SU-DHL-6 (cell line): ENCODE measurements around the gene ATXN7L1.

Experiments used
- H2AFZ ChIP-seq: fragments of 200-600 bp; sonication (generic); 2 replicates; pipeline ENCODE4 v1.6.1; 2014; ENCODE audit warnings: low read depth, mild to moderate bottlenecking, moderate library complexity, mixed read lengths, antibody characterized with exemption, low read length; ENCODE audit not compliant: severe bottlenecking
- H3F3A ChIP-seq: fragments of 200-600 bp; shearing (Covaris generic); 2 replicates; pipeline ENCODE4 v1.6.0; 2016; ENCODE audit warnings: antibody characterized with exemption, mild to moderate bottlenecking; ENCODE audit not compliant: insufficient read depth
- H3K27ac ChIP-seq: fragments of 200-600 bp; sonication (generic); 2 replicates; pipeline ENCODE4 v1.5.1; 2016; ENCODE audit warnings: low read depth, mild to moderate bottlenecking, low read length, moderate library complexity, mixed read lengths
- H3K27me3 ChIP-seq: fragments of 200-600 bp; sonication (generic), shearing (Covaris generic); 2 replicates; pipeline ENCODE4 v1.6.0; 2014; ENCODE audit warnings: mild to moderate bottlenecking, low read length
- H3K36me3 ChIP-seq: fragments of 200-600 bp; sonication (generic); 2 replicates; pipeline ENCODE4 v1.6.1; 2014; ENCODE audit warnings: mild to moderate bottlenecking, low read length, mixed read lengths
- H3K4me2 ChIP-seq: fragments of 300-600, 200-600 bp; shearing (Covaris generic), sonication (generic); 2 replicates; pipeline ENCODE4 v1.6.0; 2014; ENCODE audit warnings: low read length, low read depth, mild to moderate bottlenecking; ENCODE audit not compliant: poor library complexity, severe bottlenecking
- H3K4me3 ChIP-seq: fragments of 200-600 bp; sonication (generic); 2 replicates; pipeline ENCODE4 v1.5.1; 2014; ENCODE audit warnings: antibody characterized with exemption, low read length, mild to moderate bottlenecking, mixed read lengths; ENCODE audit not compliant: insufficient read depth, poor library complexity, severe bottlenecking
- H3K79me2 ChIP-seq: fragments of 200-600 bp; sonication (generic); 2 replicates; pipeline ENCODE4 v1.6.1; 2014; ENCODE audit warnings: mild to moderate bottlenecking, low read length, moderate library complexity; ENCODE audit not compliant: insufficient read depth
- H3K9ac ChIP-seq: fragments of 200-600 bp; sonication (generic); 2 replicates; pipeline ENCODE4 v1.7.0; 2014; ENCODE audit warnings: mild to moderate bottlenecking, low read length
- H3K9me2 ChIP-seq: fragments of 200-600 bp; sonication (generic); replicated peaks from 2 replicates; pipeline ENCODE4 v1.6.1; 2014; ENCODE audit warnings: low read length; ENCODE audit not compliant: insufficient read depth
- H3K9me3 ChIP-seq: fragments of 200-600 bp; sonication (generic); 2 replicates; pipeline ENCODE4 v1.6.1; 2014; ENCODE audit warnings: low read length, mixed read lengths; ENCODE audit not compliant: insufficient read depth
- H4K20me1 ChIP-seq: fragments of 200-600 bp; sonication (generic); 2 replicates; pipeline ENCODE4 v1.6.1; 2014; ENCODE audit warnings: low read depth, mild to moderate bottlenecking, antibody characterized with exemption, low read length, moderate library complexity, mixed read lengths
- EZH2phosphoT487 ChIP-seq: fragments of 200-600 bp; sonication (generic), shearing (Covaris generic); conservative IDR thresholded peaks from 2 replicates; pipeline ENCODE4 v1.6.1; 2018; ENCODE audit warnings: mild to moderate bottlenecking, antibody characterized with exemption, low read length, moderate library complexity, mixed read lengths
- TF ChIP-seq, protein P1 (sequence below): fragments of 200-600 bp; sonication (generic); IDR thresholded peaks from one replicate; pipeline ENCODE4 v1.5.1; 2017; ENCODE audit warnings: antibody characterized with exemption, mild to moderate bottlenecking, low read length, moderate library complexity; ENCODE audit not compliant: insufficient read depth, poor library complexity, severe bottlenecking

The ATXN7L1 gene

DNA sequence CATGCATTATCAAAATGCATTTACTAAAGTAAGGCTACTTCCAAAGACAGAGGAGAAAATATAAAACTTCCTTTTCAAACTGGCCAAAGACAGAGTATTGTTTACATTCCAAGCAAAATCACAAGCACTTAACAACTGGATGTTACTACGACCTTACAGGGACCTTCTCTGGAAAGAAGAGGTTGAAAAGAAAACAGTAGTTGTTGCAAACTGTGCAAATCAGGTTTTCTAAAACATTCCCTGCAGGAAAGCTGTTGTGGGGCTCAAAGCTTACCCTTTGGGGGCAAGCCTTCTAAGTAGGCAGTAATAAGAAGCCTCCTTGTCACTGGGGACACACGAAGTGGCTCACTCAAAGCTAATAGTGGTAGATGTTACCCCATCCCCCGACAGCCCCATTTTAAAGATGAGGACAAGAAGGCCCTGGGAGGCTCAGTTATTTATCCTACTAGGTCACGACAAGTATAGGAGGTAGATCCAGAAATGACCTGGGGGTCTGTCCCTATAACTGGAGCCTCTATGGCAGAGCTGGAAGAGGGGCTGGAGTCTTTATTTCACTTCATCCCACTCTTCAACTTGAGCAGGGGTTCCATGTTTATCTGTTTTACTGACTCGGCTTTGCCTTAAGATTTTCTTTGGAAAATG lies 46.6 kb downstream of the ATXN7L1 start:
- TF ChIP-seq, protein P1, sequence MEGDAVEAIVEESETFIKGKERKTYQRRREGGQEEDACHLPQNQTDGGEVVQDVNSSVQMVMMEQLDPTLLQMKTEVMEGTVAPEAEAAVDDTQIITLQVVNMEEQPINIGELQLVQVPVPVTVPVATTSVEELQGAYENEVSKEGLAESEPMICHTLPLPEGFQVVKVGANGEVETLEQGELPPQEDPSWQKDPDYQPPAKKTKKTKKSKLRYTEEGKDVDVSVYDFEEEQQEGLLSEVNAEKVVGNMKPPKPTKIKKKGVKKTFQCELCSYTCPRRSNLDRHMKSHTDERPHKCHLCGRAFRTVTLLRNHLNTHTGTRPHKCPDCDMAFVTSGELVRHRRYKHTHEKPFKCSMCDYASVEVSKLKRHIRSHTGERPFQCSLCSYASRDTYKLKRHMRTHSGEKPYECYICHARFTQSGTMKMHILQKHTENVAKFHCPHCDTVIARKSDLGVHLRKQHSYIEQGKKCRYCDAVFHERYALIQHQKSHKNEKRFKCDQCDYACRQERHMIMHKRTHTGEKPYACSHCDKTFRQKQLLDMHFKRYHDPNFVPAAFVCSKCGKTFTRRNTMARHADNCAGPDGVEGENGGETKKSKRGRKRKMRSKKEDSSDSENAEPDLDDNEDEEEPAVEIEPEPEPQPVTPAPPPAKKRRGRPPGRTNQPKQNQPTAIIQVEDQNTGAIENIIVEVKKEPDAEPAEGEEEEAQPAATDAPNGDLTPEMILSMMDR = no peak
- no peak for TF ChIP-seq EZH2phosphoT487
- Histone ChIP-seq H4K20me1 (no peaks in the 10 kb centered on the region), H3K27me3 (no peaks in the 10 kb centered on the region), H3K79me2 (no peaks in the 10 kb centered on the region), H3K4me3 (no peak overlapping the region), H3K27ac (no peak overlapping the region), H3K9me2 (no peaks in the 10 kb centered on the region), H3K9ac (no peak overlapping the region), H3K36me3 (no peaks in the 10 kb centered on the region), H2AFZ (no peak overlapping the region), H3F3A (no peaks in the 10 kb centered on the region), H3K4me2 (no peak overlapping the region), H3K9me3 (no peaks in the 10 kb centered on the region)

DNA sequence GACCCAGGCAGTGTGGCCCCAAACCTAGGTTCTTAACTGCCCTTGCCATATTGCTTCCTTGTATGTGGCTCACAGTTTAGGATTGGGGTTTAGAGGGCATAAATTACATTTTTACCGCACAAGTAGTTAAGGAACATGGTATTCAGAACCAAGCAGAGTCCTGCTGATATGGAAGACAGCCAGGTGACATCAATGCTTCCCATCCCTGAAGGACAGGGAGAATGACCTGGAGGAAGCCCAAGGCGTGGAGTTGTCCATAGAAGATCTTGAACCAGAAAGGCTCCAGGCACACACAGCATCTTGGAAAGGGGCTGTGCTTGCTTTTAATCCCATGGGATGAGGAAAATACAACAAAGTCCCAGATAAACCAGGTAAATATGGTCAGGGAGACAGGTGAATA lies 48.3 kb downstream of the ATXN7L1 start:
- Histone ChIP-seq H3K4me3 (no peak overlapping the region), H3K27me3 (no peaks in the 10 kb centered on the region), H3K9me2 (no peaks in the 10 kb centered on the region), H3K9ac (no peak overlapping the region), H2AFZ (no peak overlapping the region), H3K4me2 (no peak overlapping the region), H4K20me1 (no peaks in the 10 kb centered on the region), H3K27ac (no peak overlapping the region), H3K79me2 (no peaks in the 10 kb centered on the region), H3K9me3 (no peaks in the 10 kb centered on the region), H3F3A (no peaks in the 10 kb centered on the region), H3K36me3 (no peaks in the 10 kb centered on the region)
- TF ChIP-seq, protein P1 = no peak
- no peak for TF ChIP-seq EZH2phosphoT487

DNA sequence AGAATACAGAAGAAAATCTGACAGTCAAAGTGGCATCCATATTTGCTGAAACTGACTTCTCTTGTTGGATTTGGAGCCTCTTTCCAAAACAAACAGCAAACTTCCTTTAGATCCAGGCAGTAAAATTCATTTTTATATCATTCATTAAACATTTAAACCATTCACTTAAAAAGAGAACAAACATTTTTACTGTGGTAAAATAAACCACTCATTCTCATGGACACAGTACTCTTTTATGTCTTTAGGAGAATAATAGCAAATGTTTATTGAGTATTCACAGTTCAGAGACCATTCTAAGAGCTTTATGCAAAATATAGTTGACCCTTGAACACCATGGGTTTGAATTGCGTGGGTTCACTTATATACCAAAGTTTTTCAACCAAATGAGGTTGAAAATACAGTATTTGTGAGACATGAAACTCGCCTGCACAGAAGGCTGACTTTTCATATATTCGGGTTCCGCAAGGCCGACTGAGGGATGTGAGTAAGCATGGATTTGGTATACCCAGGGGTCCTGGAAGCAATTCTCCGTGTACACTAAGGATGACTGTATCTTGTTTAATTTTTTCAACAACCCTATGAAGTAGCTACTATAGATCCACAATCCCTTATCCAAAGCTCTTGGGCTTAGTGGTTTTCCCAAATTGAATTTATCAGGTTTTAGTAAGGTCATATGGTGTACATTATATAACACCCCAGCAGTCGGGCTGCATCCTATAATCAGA lies 49.1 kb downstream of the ATXN7L1 start:
- Histone ChIP-seq H3K27ac (no peak overlapping the region), H4K20me1 (no peaks in the 10 kb centered on the region), H3F3A (no peaks in the 10 kb centered on the region), H3K27me3 (no peaks in the 10 kb centered on the region), H3K9me2 (no peaks in the 10 kb centered on the region), H3K4me2 (no peak overlapping the region), H3K79me2 (no peaks in the 10 kb centered on the region), H2AFZ (no peak overlapping the region), H3K36me3 (no peaks in the 10 kb centered on the region), H3K9ac (no peak overlapping the region), H3K4me3 (no peak overlapping the region), H3K9me3 (no peaks in the 10 kb centered on the region)
- no peak for TF ChIP-seq EZH2phosphoT487
- TF ChIP-seq, protein P1 = no peak
